COLO668 (cell line): ENCODE measurements around the gene CNGA1.

Experiments
- DNase-seq: peaks from one replicate; lab custom pipeline; 2025; ENCODE audit not compliant: unreplicated experiment; lab: John Stamatoyannopoulos, UW

Gene CNGA1

GRCh38 chr4:47913330-47913729, 103.2 kb downstream of the CNGA1 start:
- DNase-seq = peak; percentile 15

- DNase-seq = no peak
These were observed 109.3 kb downstream of the CNGA1 start for GRCh38 chr4:47907089-47907646.

- DNase-seq = no peak
These were observed 116.8 kb downstream of the CNGA1 start for GRCh38 chr4:47899639-47900038.

DNA sequence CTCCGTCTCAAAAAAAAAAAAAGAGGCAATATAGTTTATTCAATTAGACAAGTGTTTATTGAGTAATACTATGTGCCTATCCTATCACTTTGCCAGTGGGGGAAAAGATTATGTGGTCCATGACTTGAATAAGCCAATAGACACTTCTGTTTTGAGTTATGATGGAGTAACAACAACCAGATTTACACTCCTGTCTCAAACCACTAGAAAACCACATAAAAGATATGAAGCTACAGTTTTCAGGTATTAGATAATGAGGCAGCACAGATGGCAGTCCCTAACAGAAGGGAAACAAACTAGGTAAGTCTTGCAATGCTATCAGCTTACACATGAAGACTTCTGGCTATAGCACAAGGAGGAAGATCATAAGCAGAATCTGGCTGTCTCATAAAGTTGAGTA, 124.6 kb downstream of the CNGA1 start:
- no peak for DNase-seq
